ENCODE measurements around the gene PCDHGC5.

- TF ChIP-seq CTCF (conservative IDR thresholded peaks at IDR 0.05 in 1 of 2, IDR thresholded peaks at IDR 0.05 in 1 of 2; ENCODE audit: extremely low read depth in 1 of 2, insufficient read depth in 1 of 2, low read depth in 1 of 2, low read length in 2 of 2) = no peak
- TF ChIP-seq EZH2 (IDR thresholded peaks at IDR 0.05; ENCODE audit: borderline replicate concordance, low read length) = no peak
These were observed 43.8 kb downstream of the PCDHGC5 start for GRCh38 chr5:141532726-141533125.
